Subcutaneous adipose tissue (tissue), 4 donors: Measurements from ENCODE around the gene NECTIN2. TPM values are rescaled to one million over a fixed set of nuclear protein-coding genes. Genes with fewer than 3 reads are reported as not detected.

Experiments
- CTCF ChIP-seq: fragments of 450-650 bp; IDR thresholded peaks from one replicate; pipeline ENCODE4 v1.5.1; 2016; ENCODE audit warnings: low read depth, mild to moderate bottlenecking, control low read depth, antibody characterized with exemption, moderate library complexity
- total RNA-seq, 4 donors: library from RNA; depleted of rRNA; stranded (reverse); fragments of >200 nt; gene quantifications; one replicate each; pipeline ENCODE4 v1.1.0, GENCODE V29; 2016

Gene NECTIN2
- total RNA-seq, 4 donors from 2014 or later: 20.4 to 49.9 (median 24.1) TPM

GRCh38 chr19:44875666-44876451 is 29.8 kb downstream of the NECTIN2 start:
- no peak for TF ChIP-seq CTCF

- no peak for TF ChIP-seq CTCF
Observed at GRCh38 chr19:44876930-44877535, 30.9 kb downstream of the NECTIN2 start.

GRCh38 chr19:44878120-44878865 is 32.2 kb downstream of the NECTIN2 start:
- no peak for TF ChIP-seq CTCF

- TF ChIP-seq CTCF: no peak
Observed at GRCh38 chr19:44879309-44880065, 33.4 kb downstream of the NECTIN2 start.

GRCh38 chr19:44882063-44882462 is 36.0 kb downstream of the NECTIN2 start:
- no peak for TF ChIP-seq CTCF

- no peak for TF ChIP-seq CTCF
Observed at GRCh38 chr19:44883922-44884321, 37.8 kb downstream of the NECTIN2 start.
